HepG2 (cell line): Measurements from ENCODE around the gene DUS1L. TPM values are rescaled to one million over a fixed set of nuclear protein-coding genes. Genes with fewer than 3 reads are reported as not detected.

Experiments used
- AFF4 ChIP-seq: sonication (generic); formaldehyde crosslinking; IDR thresholded peaks from 2 replicates; pipeline ENCODE4 v1.4.0; 2020; ENCODE audit warnings: missing genetic modification reagents
- DMAP1 ChIP-seq: IDR thresholded peaks from 2 replicates; pipeline ENCODE4 v1.6.1; 2016
- DNMT1 ChIP-seq: sonication (generic); formaldehyde crosslinking; IDR thresholded peaks from 2 replicates; pipeline ENCODE4 v1.5.1; 2020; ENCODE audit warnings: mild to moderate bottlenecking, missing genetic modification reagents
- GLI4 ChIP-seq: sonication (generic); formaldehyde crosslinking; IDR thresholded peaks from 2 replicates; pipeline ENCODE4 v1.5.1; 2020; ENCODE audit warnings: missing genetic modification reagents, mild to moderate bottlenecking, moderate library complexity, borderline replicate concordance
- HNRNPH1 ChIP-seq: fragments of 200-400 bp; formaldehyde crosslinking; optimal IDR thresholded peaks from 2 replicates; pipeline ENCODE3; 2017; ENCODE audit warnings: mild to moderate bottlenecking, low read depth, low read length
- HOXA3 ChIP-seq: sonication (generic); formaldehyde crosslinking; IDR thresholded peaks from 2 replicates; pipeline ENCODE4 v1.5.0; 2020; ENCODE audit warnings: missing genetic modification reagents
- NPAS2 ChIP-seq: sonication (generic); formaldehyde crosslinking; IDR thresholded peaks from 2 replicates; pipeline ENCODE4 v1.8.0; 2022; ENCODE audit warnings: mild to moderate bottlenecking, missing genetic modification reagents, borderline replicate concordance
- PAX8 ChIP-seq: sonication (generic); formaldehyde crosslinking; IDR thresholded peaks from 2 replicates; pipeline ENCODE4 v1.8.0; 2022; ENCODE audit warnings: mild to moderate bottlenecking, missing genetic modification reagents, borderline replicate concordance
- PBX2 ChIP-seq: IDR thresholded peaks from 2 replicates; pipeline ENCODE4 v1.6.1; 2016; ENCODE audit warnings: control low read depth
- PREB ChIP-seq: sonication (generic); formaldehyde crosslinking; IDR thresholded peaks from 2 replicates; pipeline ENCODE4 v1.4.0; 2020; ENCODE audit warnings: missing genetic modification reagents
- SIN3A ChIP-seq: IDR thresholded peaks from 2 replicates; pipeline ENCODE4 v1.6.1; 2011; ENCODE audit warnings: low read depth, mild to moderate bottlenecking, control low read depth, low read length, borderline replicate concordance
- SPEN ChIP-seq: sonication (generic); formaldehyde crosslinking; IDR thresholded peaks from 2 replicates; pipeline ENCODE4 v1.5.1; 2020; ENCODE audit warnings: low read depth, mild to moderate bottlenecking, missing genetic modification reagents
- U2AF2 ChIP-seq: fragments of 200-400 bp; formaldehyde crosslinking; IDR thresholded peaks from 2 replicates; pipeline ENCODE4 v1.6.1; 2017; ENCODE audit warnings: low read depth, mild to moderate bottlenecking, low read length
- ZBTB4 ChIP-seq: sonication (generic); formaldehyde crosslinking; IDR thresholded peaks from 2 replicates; pipeline ENCODE4 v1.4.0; 2020; ENCODE audit warnings: missing genetic modification reagents, mild to moderate bottlenecking, borderline replicate concordance
- ZMYM4 ChIP-seq: sonication (generic); formaldehyde crosslinking; IDR thresholded peaks from 2 replicates; pipeline ENCODE4 v1.8.1; 2023; ENCODE audit warnings: mild to moderate bottlenecking, missing genetic modification reagents
- ZNF333 ChIP-seq: sonication (generic); formaldehyde crosslinking; IDR thresholded peaks from 2 replicates; pipeline ENCODE4 v1.4.0; 2020; ENCODE audit warnings: mild to moderate bottlenecking, missing genetic modification reagents, borderline replicate concordance
- ZNF335 ChIP-seq: sonication (generic); formaldehyde crosslinking; IDR thresholded peaks from 2 replicates; pipeline ENCODE4 v1.4.0; 2020; ENCODE audit warnings: missing genetic modification reagents
- ZNF567 ChIP-seq: sonication (generic); formaldehyde crosslinking; IDR thresholded peaks from 2 replicates; pipeline ENCODE4 v1.8.1; 2023; ENCODE audit warnings: mild to moderate bottlenecking, missing genetic modification reagents, borderline replicate concordance
- ZNF572 ChIP-seq: sonication (generic); formaldehyde crosslinking; IDR thresholded peaks from 2 replicates; pipeline ENCODE4 v1.5.1; 2020; ENCODE audit warnings: mild to moderate bottlenecking, missing genetic modification reagents
- ZNF576 ChIP-seq: sonication (generic); formaldehyde crosslinking; IDR thresholded peaks from 2 replicates; pipeline ENCODE4 v1.4.0; 2020; ENCODE audit warnings: mild to moderate bottlenecking, missing genetic modification reagents
- ZSCAN5A ChIP-seq: sonication (generic); formaldehyde crosslinking; IDR thresholded peaks from 2 replicates; pipeline ENCODE4 v1.8.0; 2022; ENCODE audit warnings: mild to moderate bottlenecking, missing genetic modification reagents, borderline replicate concordance
- polyA plus RNA-seq, 8 experiments: library from polyadenylated mRNA; depleted of rRNA in 3 of 8; stranded (reverse) in 7 of 8; unstranded in 1 of 8; fragments of >200 nt; fragmentation: Illumina TruSeq in 4 of 8; extraction: Trizol in 4 of 8; gene quantifications; 2 replicates each; pipeline versions ENCODE4 v1.2.1 to v1.2.3, GENCODE V29; 2011 to 2016; ENCODE audit warnings: low read depth in 4 of 8, missing spikeins in 1 of 8, mixed read lengths in 1 of 8; ENCODE audit not compliant: insufficient read depth in 1 of 8
- total RNA-seq, 5 experiments: library from RNA; depleted of rRNA; stranded (reverse); fragments of >200 nt; fragmentation: Illumina TruSeq; extraction: Trizol; gene quantifications; 2 replicates each; pipeline ENCODE4 v1.2.3, GENCODE V29; 2016; ENCODE audit warnings: low read depth in 1 of 5

Gene DUS1L
- total and polyA plus RNA-seq, 2 of the 13 experiments (the other 11 are each of a cell fraction or from before 2014, with no cell fraction given) = 81.0 to 109 TPM

- TF ChIP-seq PBX2 (CRISPR knock-in tag) (no peak), U2AF2 (no peak), HNRNPH1 (no peak), SIN3A (peak; percentile 19; the same call in 1 of the 2 replicates), GLI4 (CRISPR knock-in tag) (no peak), NPAS2 (CRISPR knock-in tag) (no peak), ZBTB4 (CRISPR knock-in tag) (no peak), DNMT1 (no peak), ZSCAN5A (CRISPR knock-in tag) (no peak), HOXA3 (CRISPR knock-in tag) (no peak), ZMYM4 (CRISPR knock-in tag) (no peak), AFF4 (CRISPR knock-in tag) (no peak), PAX8 (CRISPR knock-in tag) (no peak), ZNF335 (CRISPR knock-in tag) (no peak), ZNF576 (CRISPR knock-in tag) (no peak), ZNF333 (CRISPR knock-in tag) (no peak), PREB (CRISPR knock-in tag) (no peak), SPEN (CRISPR knock-in tag) (no peak), ZNF567 (CRISPR knock-in tag) (no peak), ZNF572 (CRISPR knock-in tag) (no peak), DMAP1 (CRISPR knock-in tag) (no peak)
Observed at GRCh38 chr17:82037889-82038195, 27.8 kb downstream of the DUS1L start (continued).
